Muscle layer of colon (tissue), 2 donors: ENCODE data around the gene SNX25.
"Not testable (repeated sequence)": the region's sequence is repeated elsewhere in the genome, so short reads cannot be mapped to it uniquely, and the experiment has no call there.

Experiments
- H3K27ac ChIP-seq: one replicate; pipeline ENCODE4 v1.7.0; 2013; ENCODE audit warnings: low read depth, mild to moderate bottlenecking, low read length, moderate library complexity
- H3K27me3 ChIP-seq, 2 donors: one replicate each; pipeline ENCODE4 v1.7.0; 2013; ENCODE audit warnings: low read length in 2 of 2, mild to moderate bottlenecking in 2 of 2; ENCODE audit not compliant: insufficient read depth in 2 of 2, control insufficient read depth in 1 of 2
- H3K36me3 ChIP-seq: one replicate; pipeline ENCODE4 v1.7.0; 2013; ENCODE audit warnings: mild to moderate bottlenecking, low read length; ENCODE audit not compliant: insufficient read depth
- H3K4me1 ChIP-seq: one replicate; pipeline ENCODE4 v1.7.0; 2013; ENCODE audit warnings: mild to moderate bottlenecking, low read length; ENCODE audit not compliant: insufficient read depth
- H3K4me3 ChIP-seq, 2 donors: one replicate each; pipeline ENCODE4 v1.7.0; 2013; ENCODE audit warnings: low read length in 2 of 2, low read depth in 1 of 2, mild to moderate bottlenecking in 1 of 2, moderate library complexity in 1 of 2
- H3K9ac ChIP-seq: one replicate; pipeline ENCODE4 v1.7.0; 2013; ENCODE audit warnings: low read length
- H3K9me3 ChIP-seq: one replicate; pipeline ENCODE4 v1.7.0; 2013; ENCODE audit warnings: mild to moderate bottlenecking, low read length
- donor health status: abdominal sarcoma.
- donor health status: Adenocarcinoma of cecum.

Gene SNX25

GRCh38 chr4:185256446-185256845 lies 47.0 kb downstream of the SNX25 start:
- Histone ChIP-seq H3K4me1 (peaks cover 10% of the 10 kb centered on the region), H3K9me3 (no peaks in the 10 kb centered on the region), H3K9ac (no peak overlapping the region), H3K27me3 (no peaks in the 10 kb centered on the region), H3K27ac (no peak overlapping the region), H3K36me3 (no peaks in the 10 kb centered on the region), H3K4me3 (no peak overlapping the region)

- H3K9me3 ChIP-seq: no peaks in the 10 kb centered on the region
- H3K4me1 ChIP-seq: peaks cover 3% of the 10 kb centered on the region
- H3K4me3 ChIP-seq: no peak overlapping the region
- no peak overlapping the region for H3K27ac ChIP-seq
- H3K9ac ChIP-seq: no peak overlapping the region
- no peaks in the 10 kb centered on the region for H3K36me3 ChIP-seq
- H3K27me3 ChIP-seq: no peaks in the 10 kb centered on the region
These were observed 47.7 kb downstream of the SNX25 start for GRCh38 chr4:185257086-185257485.

- Histone ChIP-seq H3K9me3 (no peaks in the 10 kb centered on the region), H3K9ac (no peak overlapping the region), H3K4me3 (no peak overlapping the region), H3K27ac (no peak overlapping the region), H3K27me3 (no peaks in the 10 kb centered on the region), H3K36me3 (no peaks in the 10 kb centered on the region), H3K4me1 (peaks cover 3% of the 10 kb centered on the region)
These were observed 48.3 kb downstream of the SNX25 start for GRCh38 chr4:185257694-185258093.

- H3K9me3 ChIP-seq, H3K4me3 ChIP-seq, H3K36me3 ChIP-seq, H3K4me1 ChIP-seq, H3K27ac ChIP-seq, H3K9ac ChIP-seq, H3K27me3 ChIP-seq: not testable (repeated sequence)
These were observed 49.3 kb downstream of the SNX25 start for GRCh38 chr4:185258741-185259140.

GRCh38 chr4:185259719-185260118 lies 50.3 kb downstream of the SNX25 start:
- H3K9me3 ChIP-seq: no peaks in the 10 kb centered on the region
- H3K4me1 ChIP-seq: peaks cover 3% of the 10 kb centered on the region
- H3K4me3 ChIP-seq: no peak overlapping the region
- H3K9ac ChIP-seq: no peak overlapping the region
- no peaks in the 10 kb centered on the region for H3K27me3 ChIP-seq
- H3K27ac ChIP-seq: no peak overlapping the region
- H3K36me3 ChIP-seq: no peaks in the 10 kb centered on the region

GRCh38 chr4:185261946-185262345 lies 52.5 kb downstream of the SNX25 start:
- no peaks in the 10 kb centered on the region for H3K36me3 ChIP-seq
- H3K27ac ChIP-seq: no peak overlapping the region
- no peak overlapping the region for H3K9ac ChIP-seq

GRCh38 chr4:185263419-185263818 lies 54.0 kb downstream of the SNX25 start:
- no peaks in the 10 kb centered on the region for H3K27me3 ChIP-seq
- H3K36me3 ChIP-seq: no peaks in the 10 kb centered on the region
- no peaks in the 10 kb centered on the region for H3K9me3 ChIP-seq
- no peaks in the 10 kb centered on the region for H3K4me1 ChIP-seq
- H3K27ac ChIP-seq: no peak overlapping the region
- H3K4me3 ChIP-seq: no peak overlapping the region
- no peak overlapping the region for H3K9ac ChIP-seq

More at GRCh38 chr4:185261946-185262345, 52.5 kb downstream of the SNX25 start:
- no peaks in the 10 kb centered on the region for H3K9me3 ChIP-seq
- H3K4me3 ChIP-seq: no peak overlapping the region
- peaks cover 3% of the 10 kb centered on the region for H3K4me1 ChIP-seq
- no peaks in the 10 kb centered on the region for H3K27me3 ChIP-seq

- Histone ChIP-seq H3K4me1 (peaks cover 5% of the 10 kb centered on the region), H3K9me3 (no peaks in the 10 kb centered on the region), H3K9ac (no peak overlapping the region), H3K36me3 (no peaks in the 10 kb centered on the region), H3K4me3 (no peak overlapping the region), H3K27ac (no peak overlapping the region), H3K27me3 (no peaks in the 10 kb centered on the region)
These were observed 56.5 kb downstream of the SNX25 start for GRCh38 chr4:185265942-185266341.

- Histone ChIP-seq H3K9ac (no peak overlapping the region), H3K4me1 (peaks cover 10% of the 10 kb centered on the region), H3K4me3 (no peak overlapping the region), H3K27ac (no peak overlapping the region), H3K9me3 (no peaks in the 10 kb centered on the region), H3K27me3 (no peaks in the 10 kb centered on the region), H3K36me3 (no peaks in the 10 kb centered on the region)
These were observed 59.9 kb downstream of the SNX25 start for GRCh38 chr4:185269286-185269685.

- Histone ChIP-seq H3K4me1 (peaks cover 16% of the 10 kb centered on the region), H3K27ac (no peak overlapping the region), H3K9ac (no peak overlapping the region), H3K4me3 (no peak overlapping the region), H3K27me3 (no peaks in the 10 kb centered on the region), H3K36me3 (no peaks in the 10 kb centered on the region), H3K9me3 (no peaks in the 10 kb centered on the region)
These were observed 60.6 kb downstream of the SNX25 start for GRCh38 chr4:185270037-185270436.

- Histone ChIP-seq H3K4me3 (no peak overlapping the region), H3K9me3 (no peaks in the 10 kb centered on the region), H3K36me3 (no peaks in the 10 kb centered on the region), H3K27ac (no peak overlapping the region), H3K27me3 (no peaks in the 10 kb centered on the region), H3K4me1 (peaks cover 21% of the 10 kb centered on the region), H3K9ac (no peak overlapping the region)
These were observed 61.5 kb downstream of the SNX25 start for GRCh38 chr4:185270885-185271284.

GRCh38 chr4:185272245-185272644 lies 62.8 kb downstream of the SNX25 start:
- Histone ChIP-seq H3K9me3 (no peaks in the 10 kb centered on the region), H3K27me3 (no peaks in the 10 kb centered on the region), H3K4me1 (peaks cover 23% of the 10 kb centered on the region), H3K4me3 (no peak overlapping the region), H3K9ac (no peak overlapping the region), H3K27ac (no peak overlapping the region), H3K36me3 (no peaks in the 10 kb centered on the region)
